OCI-LY3 (cell line): ENCODE measurements around the gene KLC3.

Experiments
- H2AFZ ChIP-seq: fragments of 200-600, 300-600 bp; shearing (Covaris generic); 2 replicates; pipeline ENCODE4 v1.6.0; 2014; ENCODE audit warnings: antibody characterized with exemption, low read depth, low read length
- H3K27ac ChIP-seq: fragments of 200-600, 300-600 bp; sonication (generic); 2 replicates; pipeline ENCODE4 v1.5.1; 2014; ENCODE audit warnings: mild to moderate bottlenecking, low read length, moderate library complexity, mixed read lengths
- H3K27me3 ChIP-seq: fragments of 200-600, 300-600 bp; sonication (generic); 2 replicates; pipeline ENCODE4 v1.6.1; 2014; ENCODE audit warnings: low read depth, low read length, mixed read lengths
- H3K36me3 ChIP-seq: fragments of 200-600, 300-600 bp; sonication (generic); replicated peaks from 2 replicates; pipeline ENCODE3; 2014; ENCODE audit warnings: low read depth, low read length, mixed read lengths
- H3K4me1 ChIP-seq: fragments of 300-600, 200-600 bp; sonication (generic); 2 replicates; pipeline ENCODE4 v1.6.1; 2014; ENCODE audit warnings: low read length, mixed read lengths
- H3K4me2 ChIP-seq: fragments of 200-600, 300-600 bp; sonication (generic); 2 replicates; pipeline ENCODE4 v1.6.1; 2014; ENCODE audit warnings: low read length, mixed read lengths
- H3K4me3 ChIP-seq: fragments of 300-600, 200-600 bp; sonication (generic); 2 replicates; pipeline ENCODE4 v1.5.1; 2014; ENCODE audit warnings: antibody characterized with exemption, mild to moderate bottlenecking, low read length, moderate library complexity
- H3K79me2 ChIP-seq: fragments of 300-600, 200-600 bp; shearing (Covaris generic); 2 replicates; pipeline ENCODE4 v1.6.1; 2014; ENCODE audit warnings: mild to moderate bottlenecking, low read length, mixed read lengths
- H3K9ac ChIP-seq: fragments of 300-600, 200-600 bp; shearing (Covaris generic); 2 replicates; pipeline ENCODE4 v1.6.0; 2014; ENCODE audit warnings: mild to moderate bottlenecking, low read length, moderate library complexity
- H3K9me3 ChIP-seq: fragments of 200-600, 300-600 bp; shearing (Covaris generic); 2 replicates; pipeline ENCODE4 v1.6.1; 2014; ENCODE audit warnings: low read length, mixed read lengths; ENCODE audit not compliant: insufficient read depth
- H4K20me1 ChIP-seq: fragments of 200-600, 300-600 bp; sonication (generic); 2 replicates; pipeline ENCODE4 v1.6.1; 2016; ENCODE audit warnings: low read length, mixed read lengths; ENCODE audit not compliant: insufficient read depth
- CTCF ChIP-seq: fragments of 200-600, 300-600 bp; sonication (generic); IDR thresholded peaks from 2 replicates; pipeline ENCODE4 v1.5.1; 2014; ENCODE audit warnings: antibody characterized with exemption, low read length, low read depth
- EZH2phosphoT487 ChIP-seq: fragments of 200-600 bp; shearing (Covaris generic); IDR thresholded peaks from 2 replicates; pipeline ENCODE4 v1.6.1; 2018; ENCODE audit warnings: antibody characterized with exemption, mixed run types, low read depth

The KLC3 gene

GRCh38 chr19:45345506-45345860, 4.9 kb downstream of the KLC3 start:
- no peak for TF ChIP-seq CTCF
- no peak for TF ChIP-seq EZH2phosphoT487
- Histone ChIP-seq H4K20me1 (no peaks in the 10 kb centered on the region; the same call in 1 of the 2 replicates), H3K79me2 (no peaks in the 10 kb centered on the region), H3K4me1 (no peaks in the 10 kb centered on the region), H3K9me3 (no peaks in the 10 kb centered on the region), H3K4me2 (no peak overlapping the region), H3K9ac (no peak overlapping the region), H3K4me3 (no peak overlapping the region), H2AFZ (no peak overlapping the region), H3K36me3 (peaks cover 11% of the 10 kb centered on the region), H3K27ac (no peak overlapping the region), H3K27me3 (no peaks in the 10 kb centered on the region)

GRCh38 chr19:45346449-45346848, 5.9 kb downstream of the KLC3 start:
- no peaks in the 10 kb centered on the region for H3K27me3 ChIP-seq
- TF ChIP-seq EZH2phosphoT487 (no peak), CTCF (no peak)
- no peaks in the 10 kb centered on the region for H3K9me3 ChIP-seq
- H3K4me1 ChIP-seq, result no peaks in the 10 kb centered on the region
- no peaks in the 10 kb centered on the region; the same call in 1 of the 2 replicates for H4K20me1 ChIP-seq
- H3K36me3 ChIP-seq, result peaks cover 16% of the 10 kb centered on the region
- no peak overlapping the region for H3K27ac ChIP-seq
- no peak overlapping the region for H3K4me2 ChIP-seq
- H3K9ac ChIP-seq, result no peak overlapping the region
- H3K4me3 ChIP-seq, result no peak overlapping the region
- H3K79me2 ChIP-seq, result no peaks in the 10 kb centered on the region
- no peak overlapping the region for H2AFZ ChIP-seq

GRCh38 chr19:45347570-45348366, 7.2 kb downstream of the KLC3 start:
- TF ChIP-seq CTCF, result no peak
- TF ChIP-seq EZH2phosphoT487, result no peak
- Histone ChIP-seq H3K4me3 (no peak overlapping the region), H2AFZ (no peak overlapping the region), H3K4me2 (no peak overlapping the region), H3K9me3 (no peaks in the 10 kb centered on the region), H3K36me3 (peaks cover 25% of the 10 kb centered on the region), H3K27me3 (no peaks in the 10 kb centered on the region), H3K9ac (no peak overlapping the region), H3K4me1 (no peaks in the 10 kb centered on the region), H3K79me2 (no peaks in the 10 kb centered on the region), H3K27ac (no peak overlapping the region), H4K20me1 (no peaks in the 10 kb centered on the region; the same call in 1 of the 2 replicates)

- Histone ChIP-seq H3K9me3 (no peaks in the 10 kb centered on the region), H2AFZ (no peak overlapping the region), H3K4me1 (no peaks in the 10 kb centered on the region), H3K4me2 (no peak overlapping the region), H4K20me1 (no peaks in the 10 kb centered on the region; the same call in 1 of the 2 replicates), H3K9ac (no peak overlapping the region), H3K79me2 (no peaks in the 10 kb centered on the region), H3K27me3 (no peaks in the 10 kb centered on the region), H3K4me3 (no peak overlapping the region), H3K36me3 (peaks cover 32% of the 10 kb centered on the region), H3K27ac (no peak overlapping the region)
- TF ChIP-seq CTCF (no peak), EZH2phosphoT487 (no peak)
Measured at GRCh38 chr19:45348367-45349125, 8.0 kb downstream of the KLC3 start.
